Progenitor cell of endocrine pancreas (in vitro differentiated cells): ENCODE results near the gene RAB5A. TPM values are rescaled to one million over a fixed set of nuclear protein-coding genes. Genes with fewer than 3 reads are reported as not detected.
A peak's percentile ranks its signal among the peaks of the same experiment; 100 is the strongest.
"Not testable (repeated sequence)": the region's sequence is repeated elsewhere in the genome, so short reads cannot be mapped to it uniquely, and the experiment has no call there.

ENCODE experiments used
- DNase-seq: peaks from one replicate; pipeline ENCODE4 v3.0.0; 2021; ENCODE audit warnings: low spot score; ENCODE audit not compliant: unreplicated experiment
- H3K27ac Mint-ChIP-seq: 2 replicates; pipeline ENCODE4 v1.8.0; 2021; ENCODE audit warnings: mild to moderate bottlenecking, moderate library complexity, mixed read lengths
- H3K27me3 Mint-ChIP-seq: 2 replicates; pipeline ENCODE4 v1.8.0; 2021; ENCODE audit warnings: mixed read lengths
- H3K36me3 Mint-ChIP-seq: 2 replicates; pipeline ENCODE4 v1.8.0; 2022; ENCODE audit warnings: mixed read lengths; ENCODE audit not compliant: insufficient read depth
- H3K4me1 Mint-ChIP-seq: 2 replicates; pipeline ENCODE4 v1.8.0; 2021; ENCODE audit warnings: low read depth, mixed read lengths
- H3K4me3 Mint-ChIP-seq: 2 replicates; pipeline ENCODE4 v1.8.0; 2021; ENCODE audit warnings: low read depth, mild to moderate bottlenecking, moderate library complexity, mixed read lengths
- H3K9me3 Mint-ChIP-seq: 2 replicates; pipeline ENCODE4 v1.8.0; 2021; ENCODE audit warnings: low read depth, mixed read lengths
- total RNA-seq: library from RNA; stranded (reverse); gene quantifications from 2 replicates; pipeline ENCODE4 v1.2.1, GENCODE V29; 2021
- TF ChIP-seq, protein P1 (sequence below): fragments of 200-600 bp; sonication (generic); IDR thresholded peaks from one replicate; pipeline ENCODE4 v1.5.0; 2021; ENCODE audit warnings: antibody characterized with exemption, mild to moderate bottlenecking; ENCODE audit not compliant: unreplicated experiment

Gene RAB5A
- total RNA-seq, 1 donor from 2014 or later, result 58.2 TPM

DNA sequence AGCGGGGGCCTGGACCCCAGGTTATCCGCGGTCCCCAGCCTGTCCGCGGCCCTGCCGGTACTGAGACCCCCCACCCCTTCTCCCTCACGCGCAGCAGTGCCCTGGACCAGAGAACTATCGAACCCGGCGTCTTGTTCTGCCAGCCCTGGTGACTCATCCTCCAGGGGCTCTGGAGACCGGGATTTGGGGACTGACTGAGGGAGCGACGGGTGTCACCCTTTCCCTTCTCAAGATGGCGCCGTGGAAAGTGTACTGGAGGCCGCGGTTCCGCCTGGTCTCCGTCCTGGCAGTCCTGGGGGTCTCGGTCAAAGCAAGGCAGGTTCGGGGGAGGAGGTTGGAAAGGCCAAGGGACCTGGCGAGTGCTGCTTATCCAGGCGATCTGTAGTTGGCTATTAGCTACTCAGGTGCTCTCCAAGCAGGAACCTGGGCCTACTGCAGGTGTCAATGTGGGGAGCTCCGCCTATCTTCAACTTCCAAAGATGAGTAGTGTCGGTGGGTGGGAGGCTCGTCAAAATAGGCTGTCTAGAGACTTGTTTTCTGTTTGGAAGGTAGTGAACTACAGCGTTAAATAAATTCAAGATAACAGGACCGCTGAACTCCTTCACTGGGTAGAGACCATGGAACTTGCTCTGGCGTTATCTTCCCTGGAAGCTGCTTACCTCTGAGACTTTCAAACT is 790 bp downstream of the RAB5A start:
- peaks cover 3% of the 10 kb centered on the region for H3K9me3 Mint-ChIP-seq
- TF ChIP-seq, protein P1, sequence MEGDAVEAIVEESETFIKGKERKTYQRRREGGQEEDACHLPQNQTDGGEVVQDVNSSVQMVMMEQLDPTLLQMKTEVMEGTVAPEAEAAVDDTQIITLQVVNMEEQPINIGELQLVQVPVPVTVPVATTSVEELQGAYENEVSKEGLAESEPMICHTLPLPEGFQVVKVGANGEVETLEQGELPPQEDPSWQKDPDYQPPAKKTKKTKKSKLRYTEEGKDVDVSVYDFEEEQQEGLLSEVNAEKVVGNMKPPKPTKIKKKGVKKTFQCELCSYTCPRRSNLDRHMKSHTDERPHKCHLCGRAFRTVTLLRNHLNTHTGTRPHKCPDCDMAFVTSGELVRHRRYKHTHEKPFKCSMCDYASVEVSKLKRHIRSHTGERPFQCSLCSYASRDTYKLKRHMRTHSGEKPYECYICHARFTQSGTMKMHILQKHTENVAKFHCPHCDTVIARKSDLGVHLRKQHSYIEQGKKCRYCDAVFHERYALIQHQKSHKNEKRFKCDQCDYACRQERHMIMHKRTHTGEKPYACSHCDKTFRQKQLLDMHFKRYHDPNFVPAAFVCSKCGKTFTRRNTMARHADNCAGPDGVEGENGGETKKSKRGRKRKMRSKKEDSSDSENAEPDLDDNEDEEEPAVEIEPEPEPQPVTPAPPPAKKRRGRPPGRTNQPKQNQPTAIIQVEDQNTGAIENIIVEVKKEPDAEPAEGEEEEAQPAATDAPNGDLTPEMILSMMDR, result no peak
- peak overlapping the region; percentile 99 for H3K4me3 Mint-ChIP-seq
- no peaks in the 10 kb centered on the region for H3K27me3 Mint-ChIP-seq
- H3K27ac Mint-ChIP-seq, result peak overlapping the region; percentile 99
- peak; percentile 29 for DNase-seq
- H3K4me1 Mint-ChIP-seq, result peaks cover 21% of the 10 kb centered on the region
- H3K36me3 Mint-ChIP-seq, result peaks cover 13% of the 10 kb centered on the region

DNA sequence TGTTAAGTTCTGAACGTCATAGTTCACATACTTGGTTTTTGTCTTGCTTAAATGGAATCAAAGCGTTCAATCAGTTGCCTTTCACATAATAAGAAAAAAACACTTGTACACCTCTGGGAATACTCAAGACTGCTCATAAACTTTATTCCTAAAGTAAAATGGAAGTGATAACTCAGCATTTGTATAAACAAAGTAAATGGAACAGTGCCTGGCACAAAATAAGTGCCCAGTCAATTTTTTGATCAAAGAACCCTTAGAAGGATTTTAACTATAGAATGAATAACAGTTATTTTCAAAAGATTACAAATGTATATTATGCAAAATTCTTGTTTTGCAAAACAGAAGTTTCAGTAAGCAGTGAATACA is 1.3 kb downstream of the RAB5A start:
- peaks cover 21% of the 10 kb centered on the region for H3K4me1 Mint-ChIP-seq
- H3K4me3 Mint-ChIP-seq, result peak overlapping the region; percentile 99
- TF ChIP-seq, protein P1, result no peak
- H3K36me3 Mint-ChIP-seq, result peaks cover 11% of the 10 kb centered on the region
- DNase-seq, result no peak
- H3K27ac Mint-ChIP-seq, result peak overlapping the region; percentile 99
- no peaks in the 10 kb centered on the region for H3K9me3 Mint-ChIP-seq
- H3K27me3 Mint-ChIP-seq, result no peaks in the 10 kb centered on the region

DNA sequence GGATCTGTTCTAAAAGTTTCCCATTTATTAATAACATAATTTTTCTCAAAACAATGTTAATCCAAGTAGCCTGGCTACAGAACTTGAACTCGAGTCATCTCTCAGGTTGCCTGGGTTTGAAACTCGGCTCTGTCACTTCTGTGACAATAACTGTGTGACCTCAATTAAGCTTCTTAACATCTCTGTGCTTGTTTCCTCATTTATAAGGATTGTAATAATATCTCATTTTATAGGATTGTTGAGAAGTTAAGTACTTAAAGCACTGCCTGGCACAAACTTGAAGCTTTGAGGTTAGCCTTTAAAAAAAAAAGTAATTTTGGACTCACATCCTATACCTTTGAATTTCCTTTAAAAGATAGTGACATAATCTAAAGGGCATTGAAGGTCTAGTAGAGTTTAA is 3.4 kb downstream of the RAB5A start:
- TF ChIP-seq, protein P1, result no peak
- Mint-ChIP-seq H3K27me3 (no peaks in the 10 kb centered on the region), H3K36me3 (peaks cover 13% of the 10 kb centered on the region), H3K27ac (no peak overlapping the region), H3K4me3 (no peak overlapping the region), H3K4me1 (peaks cover 21% of the 10 kb centered on the region), H3K9me3 (no peaks in the 10 kb centered on the region)
- DNase-seq, result no peak

DNA sequence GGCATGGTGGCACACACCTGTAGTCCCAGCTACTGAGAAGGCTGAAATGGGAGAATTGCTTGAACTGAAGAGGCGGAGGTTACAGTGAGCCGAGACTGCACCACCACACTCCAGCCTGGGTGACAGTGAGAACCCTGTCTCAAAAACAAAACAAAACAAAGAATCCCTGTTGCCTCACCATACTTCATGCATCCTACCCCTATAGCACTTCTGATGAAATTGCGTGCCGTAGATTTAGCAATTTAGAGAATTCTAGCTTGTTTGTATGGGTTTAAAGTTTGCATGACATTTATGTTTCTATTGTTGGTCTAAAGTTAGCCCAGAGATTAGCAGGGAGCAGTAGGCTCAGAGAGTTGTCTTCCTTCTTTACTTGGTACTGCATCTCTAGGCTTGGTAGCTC is 7.8 kb downstream of the RAB5A start:
- peaks cover 22% of the 10 kb centered on the region for H3K36me3 Mint-ChIP-seq

DNA sequence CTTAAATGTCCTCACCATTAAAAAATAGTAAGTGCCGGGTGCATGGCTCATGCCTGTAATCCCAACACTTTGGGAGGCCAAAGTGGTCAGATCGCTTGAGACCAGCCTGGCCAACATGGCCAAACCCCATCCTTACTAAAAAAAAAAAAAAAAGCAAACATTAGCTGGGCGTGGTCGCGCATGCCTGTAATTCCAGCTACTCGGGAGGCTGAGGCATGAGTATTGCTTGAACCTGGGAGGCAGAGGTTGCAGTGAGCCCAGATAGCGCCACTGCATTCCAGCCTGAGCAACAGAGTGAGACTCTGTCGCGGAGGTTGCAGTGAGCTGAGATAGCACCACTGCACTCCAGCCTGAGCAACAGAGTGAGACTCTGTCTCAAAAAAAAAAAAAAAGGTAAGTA is 10.5 kb downstream of the RAB5A start:
- H3K36me3 Mint-ChIP-seq, result peaks cover 16% of the 10 kb centered on the region
- H3K27me3 Mint-ChIP-seq, H3K27ac Mint-ChIP-seq, H3K4me3 Mint-ChIP-seq, DNase-seq, H3K4me1 Mint-ChIP-seq, H3K9me3 Mint-ChIP-seq: not testable (repeated sequence)

More for the DNA sequence above, 7.8 kb downstream of the RAB5A start:
- H3K9me3 Mint-ChIP-seq, result no peaks in the 10 kb centered on the region
- no peak for DNase-seq
- TF ChIP-seq, protein P1, result no peak
- no peak overlapping the region for H3K27ac Mint-ChIP-seq
- no peaks in the 10 kb centered on the region for H3K27me3 Mint-ChIP-seq
- peaks cover 3% of the 10 kb centered on the region for H3K4me1 Mint-ChIP-seq
- H3K4me3 Mint-ChIP-seq, result no peak overlapping the region

DNA sequence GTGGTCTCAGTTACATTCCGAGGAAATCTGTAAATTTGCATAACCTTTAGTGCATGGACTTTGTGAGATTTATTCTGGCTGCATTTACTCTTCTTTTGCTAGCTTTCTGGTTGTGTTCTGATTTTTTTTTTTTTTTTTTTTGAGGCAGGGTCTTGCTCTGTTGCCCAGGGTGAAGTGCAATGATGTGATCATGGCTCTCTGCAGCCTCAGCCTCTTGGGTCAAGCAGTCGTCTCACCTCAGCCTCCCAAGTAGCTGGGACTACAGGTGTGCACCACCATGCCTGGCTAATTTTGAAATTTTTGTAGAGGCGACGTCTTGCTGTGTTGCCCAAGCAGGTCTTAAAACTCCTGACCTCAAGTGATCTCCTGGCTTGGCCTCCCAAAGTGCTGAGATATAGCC is 12.6 kb downstream of the RAB5A start:
- TF ChIP-seq, protein P1, result no peak
- DNase-seq, result no peak
- Mint-ChIP-seq H3K27ac (no peak overlapping the region), H3K36me3 (peaks cover 15% of the 10 kb centered on the region), H3K27me3 (no peaks in the 10 kb centered on the region), H3K4me1 (no peaks in the 10 kb centered on the region), H3K9me3 (no peaks in the 10 kb centered on the region), H3K4me3 (no peak overlapping the region)
